ENCODE measurements around the gene ABCE1. TPM values are rescaled to one million over a fixed set of nuclear protein-coding genes. Genes with fewer than 3 reads are reported as not detected.

Gene ABCE1
- total RNA-seq (ENCODE audit: low replicate concordance): 144 and 152 TPM in 2 replicates

GRCh38 chr4:145097821-145098674 is at the start of gene ABCE1, which contains the start of gene ANAPC10:
Gene ABCE1 (plus strand): TSS chr4:145098311. CDS start chr4:145104413, 6,102 bp downstream.
Gene ANAPC10 (minus strand): TSS chr4:145098196. CDS start chr4:145096099, 2,097 bp downstream.
- DNase-seq (ENCODE audit: low read depth): peak; percentile 99
- H3K4me3 ChIP-seq (ENCODE audit: low read depth, low read length): peak within 1 kb of the TSS; percentile 91
- peak; percentile 47 for TF ChIP-seq CTCF (IDR thresholded peaks at IDR 0.05; ENCODE audit: insufficient read depth, low read length)

- DNase-seq (ENCODE audit: low read depth): no peak
- H3K4me3 ChIP-seq (ENCODE audit: low read depth, low read length): no peak overlapping the region
- no peak for TF ChIP-seq CTCF (IDR thresholded peaks at IDR 0.05; ENCODE audit: insufficient read depth, low read length)
Measured at GRCh38 chr4:145048817-145049216, 49.3 kb upstream of the ABCE1 start.

GRCh38 chr4:145049241-145049640 is 48.9 kb upstream of the ABCE1 start:
- no peak overlapping the region for H3K4me3 ChIP-seq (ENCODE audit: low read depth, low read length)
- DNase-seq (ENCODE audit: low read depth): no peak
- TF ChIP-seq CTCF (IDR thresholded peaks at IDR 0.05; ENCODE audit: insufficient read depth, low read length): no peak

- H3K4me3 ChIP-seq (ENCODE audit: low read depth, low read length): no peak overlapping the region
- DNase-seq (ENCODE audit: low read depth): no peak
- TF ChIP-seq CTCF (IDR thresholded peaks at IDR 0.05; ENCODE audit: insufficient read depth, low read length): no peak
Measured at GRCh38 chr4:145055533-145056257, 42.4 kb upstream of the ABCE1 start.

GRCh38 chr4:145056325-145057130 is 41.6 kb upstream of the ABCE1 start:
- no peak for TF ChIP-seq CTCF (IDR thresholded peaks at IDR 0.05; ENCODE audit: insufficient read depth, low read length)
- DNase-seq (ENCODE audit: low read depth): no peak
- no peak overlapping the region for H3K4me3 ChIP-seq (ENCODE audit: low read depth, low read length)

- H3K4me3 ChIP-seq (ENCODE audit: low read depth, low read length): no peak overlapping the region
- no peak for DNase-seq (ENCODE audit: low read depth)
- TF ChIP-seq CTCF (IDR thresholded peaks at IDR 0.05; ENCODE audit: insufficient read depth, low read length): no peak
Measured at GRCh38 chr4:145058256-145058655, 39.9 kb upstream of the ABCE1 start.
